ENCODE data around the gene CLSTN1.

- TF ChIP-seq CTCF (IDR thresholded peaks at IDR 0.05) (no peak; the same call in 1 of the 2 replicates), SIN3A (IDR thresholded peaks at IDR 0.05; ENCODE audit: borderline replicate concordance, insufficient read depth, low read depth, low read length) (no peak)
Measured at GRCh38 chr1:9689971-9690381, 133.8 kb downstream of the CLSTN1 start.
